SKM-1 (cell line): ENCODE measurements around the gene CYP2W1.
"Not testable (repeated sequence)": the region's sequence is repeated elsewhere in the genome, so short reads cannot be mapped to it uniquely, and the experiment has no call there.

Experiments used
- DNase-seq: peaks from one replicate; lab custom pipeline; 2025; ENCODE audit not compliant: unreplicated experiment; lab: John Stamatoyannopoulos, UW

CYP2W1 gene

GRCh38 chr7:1028044-1028770 is 45.2 kb downstream of the CYP2W1 start:
- DNase-seq, result peak; percentile 63

- peak; percentile 68 for DNase-seq
These were observed 46.0 kb downstream of the CYP2W1 start for GRCh38 chr7:1028775-1029636.

GRCh38 chr7:1029637-1030443 is 46.9 kb downstream of the CYP2W1 start:
- no peak for DNase-seq

GRCh38 chr7:1030444-1031070 is 47.6 kb downstream of the CYP2W1 start:
- no peak for DNase-seq

GRCh38 chr7:1031716-1032455 is 48.9 kb downstream of the CYP2W1 start:
- no peak for DNase-seq

GRCh38 chr7:1032536-1033181 is 49.7 kb downstream of the CYP2W1 start:
- DNase-seq, result no peak

GRCh38 chr7:1033546-1034145 is 50.7 kb downstream of the CYP2W1 start:
- no peak for DNase-seq

- DNase-seq, result not testable (repeated sequence)
These were observed 51.8 kb downstream of the CYP2W1 start for GRCh38 chr7:1034769-1035168.

GRCh38 chr7:1036164-1036928 is 53.4 kb downstream of the CYP2W1 start:
- DNase-seq, result not testable (repeated sequence)
